ENCODE data around the gene CENPC. TPM values are rescaled to one million over a fixed set of nuclear protein-coding genes. Genes with fewer than 3 reads are reported as not detected.

Gene CENPC
- total and polyA plus RNA-seq, 2 donors (not counting 1 experiment from before 2014, with no cell fraction given): 11.7 to 67.0 TPM

GRCh38 chr4:67448621-67449020, 96.7 kb downstream of the CENPC start:
- Mint-ChIP-seq H3K4me3 (no peak overlapping the region), H3K9me3 (ENCODE audit: insufficient read depth) (peaks cover 4% of the 10 kb centered on the region), H3K27me3 (no peaks in the 10 kb centered on the region), H3K4me1 (no peaks in the 10 kb centered on the region), H3K27ac (no peak overlapping the region)
- H3K4me2 ChIP-seq (replicated peaks; ENCODE audit: low read depth, low read length, poor library complexity, severe bottlenecking): no peak overlapping the region
- H4K20me1 ChIP-seq (ENCODE audit: control insufficient read depth, insufficient read depth, low read length, poor library complexity, severe bottlenecking): no peaks in the 10 kb centered on the region
- CTCF ChIA-PET: no interaction called here
- TF ChIP-seq EZH2 (IDR thresholded peaks at IDR 0.05; ENCODE audit: borderline replicate concordance, insufficient read depth, low read depth, low read length, poor library complexity, severe bottlenecking) (no peak), CTCF (IDR thresholded peaks at IDR 0.05) (no peak)
- ATAC-seq (ENCODE audit: low read depth) (no peak), DNase-seq (no peak)
- no peaks in the 10 kb centered on the region for H3K79me2 ChIP-seq (ENCODE audit: control insufficient read depth, insufficient read depth, low read length)
- H3K36me3 ChIP-seq (replicated peaks in 1 of 2; ENCODE audit: control extremely low read depth in 1 of 2, control insufficient read depth in 1 of 2, extremely low read depth in 1 of 2, insufficient read depth in 2 of 2, low read length in 1 of 2): peaks cover under 1 to 15% of the 10 kb centered on the region in 2 experiments
- H3K4me3 ChIP-seq (ENCODE audit: control extremely low read depth in 1 of 5, extremely low read depth in 1 of 5, insufficient read depth in 1 of 5, low read depth in 2 of 5, low read length in 4 of 5): no peak overlapping the region
- no peaks in the 10 kb centered on the region for H3K4me1 ChIP-seq (ENCODE audit: control insufficient read depth in 2 of 2, insufficient read depth in 2 of 2, low read length in 2 of 2)
- no peak overlapping the region for H3K27ac ChIP-seq (ENCODE audit: low read length in 2 of 2)
- no peaks in the 10 kb centered on the region for H3K27me3 ChIP-seq (replicated peaks in 1 of 4; ENCODE audit: control extremely low read depth in 1 of 4, control insufficient read depth in 3 of 4, insufficient read depth in 4 of 4, low read length in 3 of 4)
- intact Hi-C loops (cut with micrococcal nuclease): no loop called here
- H3K9ac ChIP-seq (ENCODE audit: low read length): no peak overlapping the region
- no peak overlapping the region for H2AFZ ChIP-seq (ENCODE audit: insufficient read depth, low read depth, low read length, poor library complexity, severe bottlenecking)
- POLR2A ChIA-PET: no interaction called here
- H3K9me3 ChIP-seq (ENCODE audit: control extremely low read depth in 1 of 3, control insufficient read depth in 2 of 3, insufficient read depth in 1 of 3, low read length in 2 of 3): peaks cover 0 to 4% (median 4%) of the 10 kb centered on the region in 3 donors

GRCh38 chr4:67447873-67448272, 97.4 kb downstream of the CENPC start:
- intact Hi-C loops (cut with micrococcal nuclease): no loop called here
- H3K9me3 Mint-ChIP-seq (ENCODE audit: insufficient read depth): peaks cover 4% of the 10 kb centered on the region
- H3K79me2 ChIP-seq (ENCODE audit: control insufficient read depth, insufficient read depth, low read length): no peaks in the 10 kb centered on the region
- H3K27me3 ChIP-seq (replicated peaks in 1 of 4; ENCODE audit: control extremely low read depth in 1 of 4, control insufficient read depth in 3 of 4, insufficient read depth in 4 of 4, low read length in 3 of 4): no peaks in the 10 kb centered on the region
- ATAC-seq (ENCODE audit: low read depth) (no peak), DNase-seq (no peak)
- H3K9ac ChIP-seq (ENCODE audit: low read length): no peak overlapping the region
- H3K4me1 ChIP-seq (ENCODE audit: control insufficient read depth in 2 of 2, insufficient read depth in 2 of 2, low read length in 2 of 2): no peaks in the 10 kb centered on the region
- WGBS (ENCODE audit: insufficient coverage): no CpG with 5 or more reads among the region's 1 CpG
- no peak overlapping the region for H3K27ac ChIP-seq (ENCODE audit: low read length in 2 of 2)
- H3K36me3 ChIP-seq (replicated peaks in 1 of 2; ENCODE audit: control extremely low read depth in 1 of 2, control insufficient read depth in 1 of 2, extremely low read depth in 1 of 2, insufficient read depth in 2 of 2, low read length in 1 of 2): peaks cover 0 to 10% of the 10 kb centered on the region in 2 experiments
- H3K9me3 ChIP-seq (ENCODE audit: control extremely low read depth in 1 of 3, control insufficient read depth in 2 of 3, insufficient read depth in 1 of 3, low read length in 2 of 3): peaks cover 0 to 4% (median 4%) of the 10 kb centered on the region in 3 donors
- H3K4me3 Mint-ChIP-seq: no peak overlapping the region
- no peaks in the 10 kb centered on the region for H4K20me1 ChIP-seq (ENCODE audit: control insufficient read depth, insufficient read depth, low read length, poor library complexity, severe bottlenecking)
- H3K4me1 Mint-ChIP-seq: no peaks in the 10 kb centered on the region
- ChIA-PET CTCF (no interaction called here), POLR2A (no interaction called here)
- H3K4me2 ChIP-seq (replicated peaks; ENCODE audit: low read depth, low read length, poor library complexity, severe bottlenecking): no peak overlapping the region
- no peaks in the 10 kb centered on the region for H3K27me3 Mint-ChIP-seq
- TF ChIP-seq CTCF (IDR thresholded peaks at IDR 0.05): no peak
- TF ChIP-seq EZH2 (IDR thresholded peaks at IDR 0.05; ENCODE audit: borderline replicate concordance, insufficient read depth, low read depth, low read length, poor library complexity, severe bottlenecking): no peak
- no peak overlapping the region for H2AFZ ChIP-seq (ENCODE audit: insufficient read depth, low read depth, low read length, poor library complexity, severe bottlenecking)
- no peak overlapping the region for H3K4me3 ChIP-seq (ENCODE audit: control extremely low read depth in 1 of 5, extremely low read depth in 1 of 5, insufficient read depth in 1 of 5, low read depth in 2 of 5, low read length in 4 of 5)
- H3K27ac Mint-ChIP-seq: no peak overlapping the region

Measured in B cell (primary cell).